Peyer's patch (tissue), 4 donors: Measurements from ENCODE around the gene SLC22A7.

ENCODE experiments used
- POLR2A ChIP-seq, 2 donors: fragments of 450-650 bp; IDR thresholded peaks; one replicate each; pipeline ENCODE4 v1.5.1; 2017; ENCODE audit warnings: antibody characterized with exemption in 2 of 2, mild to moderate bottlenecking in 2 of 2, moderate library complexity in 2 of 2
- TF ChIP-seq, protein P1 (sequence below), 6 experiments: fragments of 450-650 bp in 4 of 6; fragments of 200-600 bp in 2 of 6; sonication (generic) in 1 of 6; IDR thresholded peaks; one replicate each; pipeline ENCODE4 v1.5.1; 2017 to 2019; ENCODE audit warnings: antibody characterized with exemption in 6 of 6, mild to moderate bottlenecking in 3 of 6, moderate library complexity in 1 of 6

DNA sequence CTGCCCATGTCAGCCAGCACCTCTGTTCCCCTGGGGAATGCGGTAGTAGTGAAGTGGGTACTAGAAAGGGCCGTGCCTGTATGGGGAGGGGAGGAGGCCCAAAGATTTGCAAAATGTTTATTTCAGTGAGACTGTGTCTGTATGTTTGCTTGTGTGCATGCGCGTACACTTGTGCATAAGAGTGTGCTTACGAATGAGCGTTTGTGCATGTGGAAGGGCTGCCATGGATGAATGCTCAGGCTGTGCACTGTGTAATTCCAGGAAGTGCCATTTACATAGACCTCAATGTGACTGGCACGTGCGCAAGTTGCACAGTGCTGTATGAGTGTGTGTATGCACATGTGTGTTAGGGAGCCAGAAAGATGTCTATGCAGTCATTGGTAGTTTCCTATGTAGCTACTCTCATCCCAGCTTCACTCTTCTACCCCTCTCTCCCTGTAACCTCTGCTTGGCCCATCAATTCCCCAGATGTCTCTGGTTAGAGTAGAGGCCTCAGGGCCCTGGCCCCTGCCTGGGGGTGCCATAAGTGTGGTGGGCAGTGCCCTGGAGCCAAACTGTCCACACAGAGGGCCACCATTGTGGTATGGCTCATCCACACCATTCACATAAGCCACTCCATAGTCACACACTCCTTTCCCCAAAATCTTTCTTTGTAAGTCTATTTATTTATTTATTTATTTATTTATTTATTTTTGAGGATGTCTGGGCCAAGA, 26.8 kb upstream of the SLC22A7 start:
- TF ChIP-seq, protein P1, sequence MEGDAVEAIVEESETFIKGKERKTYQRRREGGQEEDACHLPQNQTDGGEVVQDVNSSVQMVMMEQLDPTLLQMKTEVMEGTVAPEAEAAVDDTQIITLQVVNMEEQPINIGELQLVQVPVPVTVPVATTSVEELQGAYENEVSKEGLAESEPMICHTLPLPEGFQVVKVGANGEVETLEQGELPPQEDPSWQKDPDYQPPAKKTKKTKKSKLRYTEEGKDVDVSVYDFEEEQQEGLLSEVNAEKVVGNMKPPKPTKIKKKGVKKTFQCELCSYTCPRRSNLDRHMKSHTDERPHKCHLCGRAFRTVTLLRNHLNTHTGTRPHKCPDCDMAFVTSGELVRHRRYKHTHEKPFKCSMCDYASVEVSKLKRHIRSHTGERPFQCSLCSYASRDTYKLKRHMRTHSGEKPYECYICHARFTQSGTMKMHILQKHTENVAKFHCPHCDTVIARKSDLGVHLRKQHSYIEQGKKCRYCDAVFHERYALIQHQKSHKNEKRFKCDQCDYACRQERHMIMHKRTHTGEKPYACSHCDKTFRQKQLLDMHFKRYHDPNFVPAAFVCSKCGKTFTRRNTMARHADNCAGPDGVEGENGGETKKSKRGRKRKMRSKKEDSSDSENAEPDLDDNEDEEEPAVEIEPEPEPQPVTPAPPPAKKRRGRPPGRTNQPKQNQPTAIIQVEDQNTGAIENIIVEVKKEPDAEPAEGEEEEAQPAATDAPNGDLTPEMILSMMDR (IDR thresholded peaks at IDR 0.05): no peak
- no peak for TF ChIP-seq POLR2A (IDR thresholded peaks at IDR 0.05)
